NB4 (cell line): ENCODE data around the gene NXT1.

Source experiments
- DNase-seq: peaks from one replicate; pipeline ENCODE4 v3.0.0; 2010; ENCODE audit warnings: low read depth
- H3K4me3 ChIP-seq: one replicate; pipeline ENCODE4 v1.5.1; 2011; ENCODE audit warnings: mild to moderate bottlenecking, low read depth, low read length, moderate library complexity
- MAX ChIP-seq: IDR thresholded peaks from 2 replicates; pipeline ENCODE4 v1.6.1; 2011; ENCODE audit warnings: low read depth, low read length
- MYC ChIP-seq: IDR thresholded peaks from 2 replicates; pipeline ENCODE4 v1.6.1; 2011; ENCODE audit warnings: low read depth, low read length
- POLR2A ChIP-seq: IDR thresholded peaks from 2 replicates; pipeline ENCODE4 v1.6.1; 2011; ENCODE audit warnings: mild to moderate bottlenecking; ENCODE audit not compliant: insufficient read length; ENCODE audit errors: extremely low read depth
- TF ChIP-seq, protein P1 (sequence below): IDR thresholded peaks from one replicate; pipeline ENCODE4 v1.5.1; 2012; ENCODE audit warnings: low read depth, low read length

The NXT1 gene

GRCh38 chr20:23311947-23312506 is 38.6 kb upstream of the NXT1 start:
- no peak for DNase-seq
- H3K4me3 ChIP-seq, result no peak overlapping the region
- TF ChIP-seq MYC (no peak), MAX (no peak)
- TF ChIP-seq, protein P1, sequence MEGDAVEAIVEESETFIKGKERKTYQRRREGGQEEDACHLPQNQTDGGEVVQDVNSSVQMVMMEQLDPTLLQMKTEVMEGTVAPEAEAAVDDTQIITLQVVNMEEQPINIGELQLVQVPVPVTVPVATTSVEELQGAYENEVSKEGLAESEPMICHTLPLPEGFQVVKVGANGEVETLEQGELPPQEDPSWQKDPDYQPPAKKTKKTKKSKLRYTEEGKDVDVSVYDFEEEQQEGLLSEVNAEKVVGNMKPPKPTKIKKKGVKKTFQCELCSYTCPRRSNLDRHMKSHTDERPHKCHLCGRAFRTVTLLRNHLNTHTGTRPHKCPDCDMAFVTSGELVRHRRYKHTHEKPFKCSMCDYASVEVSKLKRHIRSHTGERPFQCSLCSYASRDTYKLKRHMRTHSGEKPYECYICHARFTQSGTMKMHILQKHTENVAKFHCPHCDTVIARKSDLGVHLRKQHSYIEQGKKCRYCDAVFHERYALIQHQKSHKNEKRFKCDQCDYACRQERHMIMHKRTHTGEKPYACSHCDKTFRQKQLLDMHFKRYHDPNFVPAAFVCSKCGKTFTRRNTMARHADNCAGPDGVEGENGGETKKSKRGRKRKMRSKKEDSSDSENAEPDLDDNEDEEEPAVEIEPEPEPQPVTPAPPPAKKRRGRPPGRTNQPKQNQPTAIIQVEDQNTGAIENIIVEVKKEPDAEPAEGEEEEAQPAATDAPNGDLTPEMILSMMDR, result no peak

DNA sequence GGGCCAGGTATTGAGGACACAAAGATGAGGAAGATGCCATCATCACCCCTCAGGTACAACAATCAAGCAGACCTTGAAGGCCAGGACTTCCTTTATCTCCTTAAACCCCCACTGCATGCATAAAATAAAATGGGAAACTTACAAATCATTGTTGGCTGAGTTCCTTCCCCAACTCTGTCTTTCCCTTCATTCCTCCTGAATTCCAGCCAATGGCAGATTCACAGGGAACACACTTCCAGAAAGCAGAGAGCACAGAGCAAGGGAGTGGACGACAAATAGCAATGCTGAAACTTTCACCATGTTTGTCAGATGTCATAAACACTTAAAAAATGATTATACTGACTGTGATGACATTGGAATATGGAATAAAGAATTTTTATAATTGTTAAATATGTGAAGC is 37.3 kb upstream of the NXT1 start:
- DNase-seq, result no peak
- H3K4me3 ChIP-seq, result no peak overlapping the region
- TF ChIP-seq, protein P1, result no peak
- TF ChIP-seq MAX (no peak), POLR2A (no peak), MYC (no peak)

GRCh38 chr20:23314699-23315098 is 35.9 kb upstream of the NXT1 start:
- H3K4me3 ChIP-seq, result no peak overlapping the region
- TF ChIP-seq MYC (no peak), POLR2A (no peak), MAX (no peak)
- TF ChIP-seq, protein P1, result no peak
- DNase-seq, result no peak

DNA sequence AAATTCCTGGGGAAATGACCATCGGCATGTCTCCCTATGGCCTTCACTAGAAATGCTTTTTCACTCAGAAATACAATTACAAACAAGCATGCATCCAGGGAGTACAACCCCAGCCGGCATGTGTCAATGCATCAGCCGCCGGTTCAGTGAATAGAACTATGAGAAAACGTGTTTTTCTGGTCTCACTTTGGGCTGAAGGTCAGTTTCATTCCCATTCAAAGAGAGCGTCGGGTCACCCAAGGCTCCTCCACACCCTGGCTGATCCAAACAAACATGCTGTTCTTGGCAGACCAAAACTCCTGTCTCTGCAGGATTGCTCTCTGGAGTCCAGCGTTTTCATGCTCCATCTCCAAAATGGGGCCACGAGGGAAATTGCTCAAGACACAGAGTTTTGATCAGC is 35.5 kb upstream of the NXT1 start:
- H3K4me3 ChIP-seq, result no peak overlapping the region
- TF ChIP-seq, protein P1, result no peak
- TF ChIP-seq POLR2A (no peak), MYC (no peak), MAX (no peak)
- DNase-seq, result no peak

DNA sequence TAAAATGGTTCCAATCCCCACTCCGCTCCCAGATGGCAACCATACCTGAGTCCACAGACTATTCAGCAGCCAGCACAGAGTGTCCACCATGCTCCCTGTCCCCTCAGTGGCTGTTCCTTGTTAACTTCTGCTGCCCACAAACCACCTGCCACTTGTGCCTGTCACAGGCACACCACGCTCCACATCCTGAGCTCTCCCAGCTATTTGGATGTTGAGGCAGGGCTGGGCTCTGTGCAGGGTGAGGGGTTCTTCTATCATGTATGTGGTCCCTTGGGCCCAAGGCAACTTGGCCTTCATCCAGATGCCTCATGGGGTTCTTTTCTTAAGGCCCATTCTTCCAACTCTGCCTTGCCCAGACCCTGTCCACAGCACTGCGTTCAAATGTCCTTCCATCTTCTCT is 34.0 kb upstream of the NXT1 start:
- DNase-seq, result no peak
- H3K4me3 ChIP-seq, result no peak overlapping the region
- no peak for TF ChIP-seq MAX
- TF ChIP-seq POLR2A, result no peak
- no peak for TF ChIP-seq MYC
- TF ChIP-seq, protein P1, result no peak

GRCh38 chr20:23317081-23317480 is 33.5 kb upstream of the NXT1 start:
- no peak overlapping the region for H3K4me3 ChIP-seq
- TF ChIP-seq MYC (no peak), MAX (no peak), POLR2A (no peak)
- TF ChIP-seq, protein P1, result no peak
- no peak for DNase-seq
